H1 (cell line): Measurements from ENCODE around the gene FPR2. TPM values are rescaled to one million over a fixed set of nuclear protein-coding genes. Genes with fewer than 3 reads are reported as not detected.

Experiments
- CTCF ChIA-PET: fragments of 300-600 bp; sonication (Branson Sonifier 250); formaldehyde crosslinking; loops from one replicate; lab custom pipeline; 2021; ENCODE audit not compliant: partially characterized antibody; lab: Charles Lee
- POLR2A ChIA-PET: fragments of 300-600 bp; sonication (Branson Sonifier 250); formaldehyde crosslinking; loops from one replicate; lab custom pipeline; 2021; ENCODE audit warnings: inconsistent platforms; ENCODE audit not compliant: partially characterized antibody; lab: Charles Lee
- DNase-seq, 2 experiments: peaks; one replicate each; pipeline versions ENCODE4 v3.0.0 to v3.0.0-alpha.2; 2010 to 2022; ENCODE audit warnings: low spot score in 2 of 2, low read depth in 1 of 2, mixed read lengths in 1 of 2
- FAIRE-seq: peaks from 2 replicates; lab custom pipeline; 2011; peaks lifted over from hg19 to GRCh38; lab: Jason Lieb, UNC
- H2AFZ ChIP-seq: 2 replicates; pipeline ENCODE4 v1.8.1; 2012; ENCODE audit warnings: low read length, inconsistent platforms
- H2AK5ac ChIP-seq: 2 replicates; pipeline ENCODE4 v1.6.1; 2013; ENCODE audit warnings: low read depth, low read length
- H2BK120ac ChIP-seq: replicated peaks from 2 replicates; pipeline ENCODE3; 2013; ENCODE audit warnings: low read depth, low read length, inconsistent platforms
- H2BK12ac ChIP-seq: 2 replicates; pipeline ENCODE4 v1.6.1; 2013; ENCODE audit warnings: low read depth, low read length
- H2BK15ac ChIP-seq: 2 replicates; pipeline ENCODE4 v1.6.1; 2013; ENCODE audit warnings: low read length
- H2BK20ac ChIP-seq: 2 replicates; pipeline ENCODE4 v1.6.1; 2013; ENCODE audit warnings: low read length
- H2BK5ac ChIP-seq: 2 replicates; pipeline ENCODE4 v1.6.1; 2013; ENCODE audit warnings: low read depth, low read length
- H3K14ac ChIP-seq: 2 replicates; pipeline ENCODE4 v1.6.1; 2013; ENCODE audit warnings: inconsistent platforms; ENCODE audit not compliant: insufficient read length
- H3K18ac ChIP-seq: 2 replicates; pipeline ENCODE4 v1.6.1; 2013; ENCODE audit warnings: low read length; ENCODE audit errors: extremely low read depth
- H3K23ac ChIP-seq: 2 replicates; pipeline ENCODE4 v1.6.1; 2013; ENCODE audit warnings: inconsistent platforms; ENCODE audit not compliant: insufficient read length
- H3K23me2 ChIP-seq: 2 replicates; pipeline ENCODE4 v1.6.1; 2013; ENCODE audit warnings: low read depth, low read length
- H3K27ac ChIP-seq: 2 replicates; pipeline ENCODE4 v1.6.1; 2011; ENCODE audit warnings: low read depth, low read length, inconsistent platforms
- H3K27me3 ChIP-seq, 4 experiments: replicated peaks in 1 of 4; 1 replicate in 1 of 4; 2 replicates in 3 of 4; pipeline versions ENCODE4 v1.6.1 to v1.8.1; 2011 to 2013; ENCODE audit warnings: low read length in 3 of 4, mild to moderate bottlenecking in 3 of 4, inconsistent platforms in 2 of 4, mixed read lengths in 2 of 4, moderate library complexity in 1 of 4; ENCODE audit not compliant: control insufficient read depth in 3 of 4, insufficient read depth in 3 of 4; ENCODE audit errors: extremely low read depth in 1 of 4
- H3K36me3 ChIP-seq, 4 experiments: 2 replicates each; pipeline versions ENCODE4 v1.6.1 to v1.8.1; 2011 to 2013; ENCODE audit warnings: mild to moderate bottlenecking in 4 of 4, low read length in 3 of 4, moderate library complexity in 2 of 4, control low read depth in 1 of 4, inconsistent platforms in 1 of 4; ENCODE audit not compliant: insufficient read depth in 4 of 4, control insufficient read depth in 2 of 4
- H3K4ac ChIP-seq: replicated peaks from 2 replicates; pipeline ENCODE3; 2013; ENCODE audit warnings: low read length, low read depth, mixed read lengths, inconsistent platforms; ENCODE audit not compliant: insufficient read length
- H3K4me1 ChIP-seq, 4 experiments: replicated peaks in 1 of 4; 1 replicate in 1 of 4; 2 replicates in 3 of 4; pipeline versions ENCODE4 v1.6.1 to v1.8.1; 2011 to 2013; ENCODE audit warnings: low read length in 3 of 4, inconsistent platforms in 2 of 4, mixed read lengths in 1 of 4; ENCODE audit not compliant: insufficient read depth in 4 of 4, control insufficient read depth in 3 of 4
- H3K4me2 ChIP-seq, 2 experiments: 2 replicates each; pipeline versions ENCODE4 v1.6.1 to v1.8.1; 2011 to 2013; ENCODE audit warnings: low read depth in 2 of 2, low read length in 2 of 2, control low read depth in 1 of 2, inconsistent platforms in 1 of 2, mild to moderate bottlenecking in 1 of 2; ENCODE audit not compliant: insufficient read depth in 1 of 2
- H3K4me3 ChIP-seq, 4 experiments: fragments of 200-600, 300-600 bp in 1 of 4; sonication (generic), shearing (Covaris generic), sonication (Bioruptor Twin) in 1 of 4; 2 replicates each; pipeline versions ENCODE4 v1.5.1 to v1.8.1; 2011 to 2016; ENCODE audit warnings: low read length in 4 of 4, low read depth in 3 of 4, control low read depth in 2 of 4, inconsistent platforms in 2 of 4, mild to moderate bottlenecking in 2 of 4, mixed read lengths in 1 of 4, moderate library complexity in 1 of 4; ENCODE audit not compliant: insufficient read depth in 2 of 4; ENCODE audit errors: extremely low read depth in 1 of 4
- H3K56ac ChIP-seq: replicated peaks from 2 replicates; pipeline ENCODE3; 2013; ENCODE audit warnings: low read depth, mild to moderate bottlenecking, mixed read lengths, low read length, inconsistent platforms; ENCODE audit not compliant: insufficient read length
- H3K79me1 ChIP-seq: 2 replicates; pipeline ENCODE4 v1.6.1; 2013; ENCODE audit warnings: low read depth, low read length, control low read depth
- H3K79me2 ChIP-seq, 2 experiments: 2 replicates each; pipeline versions ENCODE4 v1.6.1 to v1.8.1; 2012 to 2013; ENCODE audit warnings: low read length in 2 of 2, mild to moderate bottlenecking in 2 of 2, inconsistent platforms in 1 of 2; ENCODE audit not compliant: insufficient read depth in 2 of 2, control insufficient read depth in 1 of 2
- H3K9ac ChIP-seq, 4 experiments: replicated peaks in 1 of 4; 1 replicate in 1 of 4; 2 replicates in 3 of 4; pipeline versions ENCODE4 v1.6.1 to v1.8.1; 2011 to 2013; ENCODE audit warnings: low read depth in 3 of 4, low read length in 3 of 4, control low read depth in 2 of 4, mild to moderate bottlenecking in 2 of 4, moderate library complexity in 2 of 4, inconsistent platforms in 1 of 4; ENCODE audit errors: extremely low read depth in 1 of 4
- H3K9me3 ChIP-seq, 2 experiments: 2 replicates each; pipeline versions ENCODE4 v1.6.1 to v1.8.1; 2012 to 2013; ENCODE audit warnings: mild to moderate bottlenecking in 2 of 2, moderate library complexity in 2 of 2, control low read depth in 1 of 2, inconsistent platforms in 1 of 2, low read depth in 1 of 2, low read length in 1 of 2, mixed read lengths in 1 of 2; ENCODE audit not compliant: insufficient read depth in 2 of 2
- H4K20me1 ChIP-seq, 2 experiments: replicated peaks in 1 of 2; 2 replicates each; pipeline versions ENCODE3 to v1.8.1; 2011 to 2013; ENCODE audit warnings: inconsistent platforms in 2 of 2, low read length in 2 of 2, mild to moderate bottlenecking in 1 of 2; ENCODE audit not compliant: insufficient read depth in 2 of 2, control insufficient read depth in 1 of 2
- H4K5ac ChIP-seq: 2 replicates; pipeline ENCODE4 v1.6.1; 2013; ENCODE audit warnings: low read length, low read depth, mixed read lengths, inconsistent platforms; ENCODE audit not compliant: insufficient read length
- H4K8ac ChIP-seq: 2 replicates; pipeline ENCODE4 v1.8.0; 2013; ENCODE audit warnings: mild to moderate bottlenecking, moderate library complexity, low read length, inconsistent platforms; ENCODE audit not compliant: insufficient read depth; ENCODE audit errors: extremely low read depth
- H4K91ac ChIP-seq: replicated peaks from 2 replicates; pipeline ENCODE3; 2013; ENCODE audit warnings: low read length, mixed read lengths, inconsistent platforms; ENCODE audit not compliant: insufficient read length
- RAD21 ChIP-seq, 2 experiments: IDR thresholded peaks in 1 of 2; conservative IDR thresholded peaks in 1 of 2; 2 replicates each; pipeline ENCODE4 v1.6.1; 2011; ENCODE audit warnings: low read depth in 2 of 2, low read length in 2 of 2, improper control_type of control experiment in 1 of 2, inconsistent platforms in 1 of 2, mild to moderate bottlenecking in 1 of 2, moderate library complexity in 1 of 2
- WGBS, 2 experiments: shearing (Covaris generic) in 1 of 2; methylation state at CpG; one replicate each; pipeline versions ENCODE4 v1.1.6 to v1.1.7; 2013 to 2015; ENCODE audit warnings: low lambda C conversion rate in 2 of 2, mixed read lengths in 2 of 2, inconsistent platforms in 1 of 2, low coverage in 1 of 2, missing lambda C conversion rate in 1 of 2; ENCODE audit not compliant: insufficient replicate concordance in 2 of 2, insufficient coverage in 1 of 2, insufficient read length in 1 of 2; ENCODE audit errors: extremely low coverage in 1 of 2, missing lambda C conversion rate in 1 of 2; 5-methylcytosine and 5-hydroxymethylcytosine counted together
- polyA plus RNA-seq, 7 experiments: library from polyadenylated mRNA; depleted of rRNA in 3 of 7; stranded (reverse) in 5 of 7; unstranded in 2 of 7; fragments of >200 nt in 5 of 7; fragments of 200-250 nt in 2 of 7; gene quantifications; 1 replicate in 5 of 7; 2 replicates in 1 of 7; 4 replicates in 1 of 7; pipeline versions ENCODE4 v1.2.1 to v1.2.3, GENCODE V29; 2011 to 2013; ENCODE audit warnings: missing spikeins in 2 of 7, mixed read lengths in 2 of 7
- total RNA-seq: library from RNA; stranded (reverse); fragmentation: NEBNext Ultra II Directional; extraction: Animal tissue kit (Norgen Biotek cat#: 25700); gene quantifications from 2 replicates; pipeline ENCODE4 v1.2.1, GENCODE V29; 2021

Gene FPR2
- total and polyA plus RNA-seq, 2 of the 8 experiments (the other 6 are each of a cell fraction or from before 2014, with no cell fraction given), result 0.17 TPM; not detected in 1

DNA sequence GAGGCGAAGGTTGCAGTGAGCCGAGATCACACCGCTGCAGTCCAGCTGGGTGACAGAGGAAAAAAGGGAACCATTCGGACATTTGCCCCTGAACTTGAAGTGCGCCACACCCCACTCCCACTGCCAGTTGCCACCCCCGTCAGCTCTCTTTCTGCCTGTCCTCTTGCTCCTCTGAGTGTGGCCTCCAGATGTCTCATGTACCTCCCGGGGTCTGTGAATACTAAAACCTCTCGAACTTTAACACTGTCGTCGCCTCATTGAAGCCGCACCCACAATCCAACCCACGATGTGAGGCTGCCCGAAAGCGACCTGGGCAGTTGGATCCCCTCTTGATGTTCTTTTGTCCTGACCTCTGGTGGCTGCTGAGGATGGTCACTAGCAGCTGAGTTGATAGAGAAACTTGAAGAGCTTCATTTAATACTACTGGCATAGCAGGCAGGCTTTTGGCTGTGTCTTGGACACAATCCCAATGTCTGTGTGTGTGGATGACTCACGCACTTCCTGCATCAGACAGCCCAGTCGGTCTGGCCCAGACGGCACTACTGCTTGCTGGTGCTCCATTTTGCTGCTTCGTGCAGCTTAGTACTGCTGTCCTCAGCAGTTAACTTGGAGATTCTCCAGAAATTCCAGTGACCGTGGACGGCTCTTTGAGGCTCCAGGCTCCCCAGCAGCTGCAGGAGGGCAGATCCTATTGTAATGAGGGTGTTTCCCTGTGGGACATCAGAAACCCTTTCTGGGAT, 38.2 kb downstream of the FPR2 start:
- Histone ChIP-seq H3K4me2 (no peak overlapping the region), H4K91ac (no peak overlapping the region), H3K23me2 (no peaks in the 10 kb centered on the region; the same call in 1 of the 2 replicates), H4K5ac (no peak overlapping the region), H2BK20ac (no peak overlapping the region), H2AFZ (no peak overlapping the region), H3K9ac (no peak overlapping the region), H2BK120ac (no peak overlapping the region), H3K79me2 (no peaks in the 10 kb centered on the region), H3K4ac (no peak overlapping the region), H4K8ac (no peak overlapping the region; the same call in 1 of the 2 replicates), H4K20me1 (no peaks in the 10 kb centered on the region), H3K18ac (no peak overlapping the region), H3K23ac (no peak overlapping the region), H3K79me1 (no peaks in the 10 kb centered on the region), H3K36me3 (no peaks in the 10 kb centered on the region), H3K9me3 (peaks cover 11 to 13% of the 10 kb centered on the region in 2 experiments; a peak in 2 of 4 replicates), H3K27me3 (no peaks in the 10 kb centered on the region), H2BK15ac (no peak overlapping the region), H3K56ac (no peak overlapping the region), H3K4me1 (no peaks in the 10 kb centered on the region), H2BK12ac (no peak overlapping the region), H3K14ac (no peak overlapping the region), H2BK5ac (no peak overlapping the region), H2AK5ac (no peak overlapping the region), H3K4me3 (no peak overlapping the region), H3K27ac (no peak overlapping the region)
- no peak for DNase-seq
- ChIA-PET POLR2A (no interaction called here), CTCF (interaction anchor here (0.5 to 1.5 kb wide), 5 partner anchors 22 to 689 kb away, joined by 3 to 5 read pairs (median 3); no protein-coding TSS in a partner anchor)
- no peak for FAIRE-seq
- 90% methylated on average over 20 of the region's 20 CpGs; no CpG with 5 or more reads in 1 of the 2 experiments for WGBS, 2 experiments
- no peak for TF ChIP-seq RAD21 (IDR thresholded peaks at IDR 0.05 in 1 of 2, conservative IDR thresholded peaks at IDR 0.05 in 1 of 2; ENCODE audit: low read depth in 2 of 2, low read length in 2 of 2)
